Astrocyte of the spinal cord (primary cell): ENCODE measurements around the gene ERP29.
"Not testable (repeated sequence)": the region's sequence is repeated elsewhere in the genome, so short reads cannot be mapped to it uniquely, and the experiment has no call there.

ENCODE experiments used
- DNase-seq: peaks from one replicate; pipeline ENCODE4 v3.0.0; 2011; ENCODE audit warnings: low read depth, low spot score
- H3K4me3 ChIP-seq: 2 replicates; pipeline ENCODE4 v1.5.1; 2011; ENCODE audit warnings: low read depth, mild to moderate bottlenecking, low read length, moderate library complexity
- CTCF ChIP-seq: IDR thresholded peaks from 2 replicates; pipeline ENCODE4 v1.5.1; 2012; ENCODE audit warnings: low read depth, mild to moderate bottlenecking, low read length, inconsistent platforms
- in situ Hi-C: cut with HindIII; loops from 2 replicates; pipeline ENCODE4 v1.10.0; 2017; ENCODE audit warnings: low sequenced_read_pairs

The ERP29 gene

GRCh38 chr12:112000820-112001219, 12.4 kb upstream of the ERP29 start:
- no peak for DNase-seq
- in situ Hi-C loops: no loop called here
- no peak overlapping the region for H3K4me3 ChIP-seq
- TF ChIP-seq CTCF: no peak

- no peak for DNase-seq
Measured at GRCh38 chr12:112001576-112001975, 11.7 kb upstream of the ERP29 start.

GRCh38 chr12:112004041-112004440, 9.2 kb upstream of the ERP29 start:
- no peak for TF ChIP-seq CTCF
- no peak for DNase-seq
- in situ Hi-C loops: no loop called here
- no peak overlapping the region for H3K4me3 ChIP-seq

More at GRCh38 chr12:112001576-112001975, 11.7 kb upstream of the ERP29 start:
- in situ Hi-C loops: no loop called here
- no peak overlapping the region for H3K4me3 ChIP-seq
- TF ChIP-seq CTCF: no peak

- in situ Hi-C loops: no loop called here
- no peak for DNase-seq
- no peak for TF ChIP-seq CTCF
- H3K4me3 ChIP-seq: no peak overlapping the region
Measured at GRCh38 chr12:112005419-112006395, 7.5 kb upstream of the ERP29 start.

- DNase-seq: no peak
- TF ChIP-seq CTCF: no peak
- no peak overlapping the region for H3K4me3 ChIP-seq
- in situ Hi-C loops: no loop called here
Measured at GRCh38 chr12:112007945-112008344, 5.3 kb upstream of the ERP29 start.

- no peak for TF ChIP-seq CTCF
- no peak for DNase-seq
- no peak overlapping the region for H3K4me3 ChIP-seq
- in situ Hi-C loops: no loop called here
Measured at GRCh38 chr12:112008918-112009317, 4.3 kb upstream of the ERP29 start.

- in situ Hi-C loops, DNase-seq, H3K4me3 ChIP-seq: not testable (repeated sequence)
Measured at GRCh38 chr12:112009596-112009995, 3.6 kb upstream of the ERP29 start.
